Spleen (tissue), 7 donors: ENCODE data around the gene LRMDA.

Experiments used
- CTCF ChIP-seq, 11 experiments: fragments of 200-600 bp in 7 of 11; fragments of 450-650 bp in 4 of 11; sonication (generic) in 4 of 11; IDR thresholded peaks in 8 of 11; conservative IDR thresholded peaks in 3 of 11; 1 replicate in 7 of 11; 2 replicates in 4 of 11; pipeline versions ENCODE4 v1.4.0 to v1.8.0; 2016 to 2021; ENCODE audit warnings: antibody characterized with exemption in 11 of 11, inconsistent platforms in 4 of 11, mild to moderate bottlenecking in 1 of 11
- POLR2A ChIP-seq, 3 donors: fragments of 450-650 bp; IDR thresholded peaks; one replicate each; pipeline ENCODE4 v1.5.1; 2017; ENCODE audit warnings: antibody characterized with exemption in 3 of 3, mild to moderate bottlenecking in 1 of 3
- POLR2AphosphoS5 ChIP-seq, 3 donors: sonication (generic); formaldehyde crosslinking; IDR thresholded peaks; one replicate each; pipeline ENCODE4 v1.5.1; 2017; ENCODE audit warnings: antibody characterized with exemption in 3 of 3
- donor health status: DM: no; HTN: no; CAD: no; lungs with moderate emphysema.
- donor health status: DM: no; HTN: no; CAD: no.
- donor health status: DM: no; HTN: no; CAD: no.

- TF ChIP-seq POLR2AphosphoS5 (IDR thresholded peaks at IDR 0.05) (no peak), CTCF (IDR thresholded peaks at IDR 0.05 in 8 of 11, conservative IDR thresholded peaks at IDR 0.05 in 3 of 11) (no peak), POLR2A (IDR thresholded peaks at IDR 0.05) (no peak)
Measured at GRCh38 chr10:75806186-75806585, 374.8 kb downstream of the LRMDA start.
